A549 (cell line): ENCODE data around the gene FGF18. TPM values are rescaled to one million over a fixed set of nuclear protein-coding genes. Genes with fewer than 3 reads are reported as not detected.

Source experiments
- ATAC-seq, 2 experiments: fragments of 200-7000 bp in 1 of 2; fragments of >200 bp in 1 of 2; cut with Nextera tagmentation in 1 of 2; cut with Tn5 transposase in 1 of 2; 3 replicates each; pipeline versions ENCODE4 v1.8.0 to v1.9.1; 2018 to 2020; ENCODE audit warnings: mild to moderate bottlenecking in 1 of 2, moderate library complexity in 1 of 2
- CTCF ChIA-PET: fragments of 300-600 bp; sonication (Branson Sonifier 250); formaldehyde crosslinking; extraction: SDS; loops from one replicate; lab custom pipeline; 2021; ENCODE audit warnings: antibody characterized with exemption, inconsistent platforms; lab: Yijun Ruan, JAX
- POLR2A ChIA-PET: fragments of 350-600 bp; formaldehyde crosslinking; extraction: SDS; loops from one replicate; lab custom pipeline; 2021; ENCODE audit warnings: antibody characterized with exemption, inconsistent platforms; lab: Yijun Ruan, JAX
- DNase-seq, 2 experiments: peaks; one replicate each; pipeline versions ENCODE4 v3.0.0 to v3.0.0-alpha.2; 2011 to 2016; ENCODE audit warnings: low read depth in 1 of 2, low spot score in 1 of 2
- FAIRE-seq: peaks from 2 replicates; lab custom pipeline; 2011; peaks lifted over from hg19 to GRCh38; lab: Jason Lieb, UNC
- H3K27ac ChIP-seq, 2 experiments: fragments of >200 bp; sonication (Bioruptor Twin); formaldehyde crosslinking; 3 replicates each; pipeline ENCODE4 v1.5.1; 2016 to 2017
- H3K4me1 ChIP-seq: fragments of >200 bp; sonication (Bioruptor Twin); formaldehyde crosslinking; 3 replicates; pipeline ENCODE4 v1.6.1; 2016
- H3K4me2 ChIP-seq: fragments of >200 bp; sonication (Bioruptor Twin); formaldehyde crosslinking; 3 replicates; pipeline ENCODE4 v1.6.1; 2016
- H3K4me3 ChIP-seq: fragments of >200 bp; sonication (Bioruptor Twin); formaldehyde crosslinking; 3 replicates; pipeline ENCODE4 v1.5.1; 2016
- H3K9me3 ChIP-seq: fragments of >200 bp; sonication (Bioruptor Twin); formaldehyde crosslinking; 3 replicates; pipeline ENCODE4 v1.6.1; 2016
- ATOH8 ChIP-seq: fragments of 250-450 bp; sonication (Bioruptor Pico); IDR thresholded peaks from 2 replicates; pipeline ENCODE4 v1.5.0; 2020; ENCODE audit warnings: low read depth, mild to moderate bottlenecking, moderate library complexity
- BCL3 ChIP-seq: fragments of >200 bp; sonication (Bioruptor Twin); formaldehyde crosslinking; IDR thresholded peaks from 3 replicates; pipeline ENCODE4 v1.6.1; 2016
- BHLHE40 ChIP-seq: IDR thresholded peaks from 2 replicates; pipeline ENCODE4 v1.6.1; 2012; ENCODE audit warnings: low read depth, low read length, inconsistent platforms
- CEBPB ChIP-seq, 2 experiments: fragments of >200 bp in 1 of 2; sonication (Bioruptor Twin) in 1 of 2; formaldehyde crosslinking in 1 of 2; IDR thresholded peaks; 2 replicates each; pipeline ENCODE4 v1.6.1; 2012 to 2016
- EHMT2 ChIP-seq: fragments of 200-600 bp; sonication (generic); IDR thresholded peaks from 2 replicates; pipeline ENCODE4 v1.6.1; 2016; ENCODE audit warnings: antibody characterized with exemption, low read depth, mild to moderate bottlenecking, moderate library complexity
- EP300 ChIP-seq, 2 experiments: fragments of >200 bp; sonication (Bioruptor Twin); formaldehyde crosslinking; IDR thresholded peaks; 2 replicates in 1 of 2; 3 replicates in 1 of 2; pipeline ENCODE4 v1.6.1; 2016 to 2017
- ESRRA ChIP-seq: fragments of 150-350 bp; IDR thresholded peaks from 2 replicates; pipeline ENCODE4 v1.6.1; 2014; ENCODE audit warnings: mild to moderate bottlenecking, low read length, borderline replicate concordance
- FOSB ChIP-seq: fragments of 250-450 bp; sonication (Bioruptor Pico); IDR thresholded peaks from 2 replicates; pipeline ENCODE4 v1.5.0; 2020; ENCODE audit warnings: mild to moderate bottlenecking, moderate library complexity
- HDAC2 ChIP-seq: fragments of 200-600 bp; sonication (generic); IDR thresholded peaks from 2 replicates; pipeline ENCODE4 v1.6.1; 2016
- HOXA7 ChIP-seq: fragments of 250-450 bp; sonication (Bioruptor Pico); IDR thresholded peaks from 2 replicates; pipeline ENCODE4 v1.5.0; 2020; ENCODE audit warnings: mild to moderate bottlenecking, moderate library complexity
- JUNB ChIP-seq: fragments of >200 bp; sonication (Bioruptor Twin); formaldehyde crosslinking; IDR thresholded peaks from 2 replicates; pipeline ENCODE4 v1.6.1; 2016
- MYC ChIP-seq: IDR thresholded peaks from 2 replicates; pipeline ENCODE4 v1.6.1; 2012; ENCODE audit warnings: mild to moderate bottlenecking, inconsistent platforms, low read length, improper control_type of control experiment, borderline replicate concordance
- NFE2L2 ChIP-seq: fragments of 150-350 bp; conservative IDR thresholded peaks from 2 replicates; pipeline ENCODE4 v1.6.1; 2014; ENCODE audit warnings: low read length
- NR3C1 ChIP-seq: fragments of >200 bp; sonication (Bioruptor Twin); formaldehyde crosslinking; IDR thresholded peaks from 3 replicates; pipeline ENCODE4 v1.6.1; 2017
- PBX3 ChIP-seq: IDR thresholded peaks from 2 replicates; pipeline ENCODE4 v1.6.1; 2012
- PHF8 ChIP-seq: fragments of 200-600 bp; sonication (generic); IDR thresholded peaks from 2 replicates; pipeline ENCODE4 v1.6.1; 2016; ENCODE audit warnings: low read depth, mild to moderate bottlenecking, antibody characterized with exemption, moderate library complexity, borderline replicate concordance
- RARB ChIP-seq: fragments of 250-450 bp; sonication (Bioruptor Pico); IDR thresholded peaks from 2 replicates; pipeline ENCODE4 v1.8.0; 2021; ENCODE audit warnings: mild to moderate bottlenecking, moderate library complexity
- RCOR1 ChIP-seq: fragments of 150-350 bp; IDR thresholded peaks from 2 replicates; pipeline ENCODE4 v1.6.1; 2014; ENCODE audit warnings: antibody characterized with exemption, low read length, low read depth
- RNF2 ChIP-seq: fragments of 200-600 bp; sonication (generic); IDR thresholded peaks from 2 replicates; pipeline ENCODE4 v1.6.1; 2016; ENCODE audit warnings: low read depth, mild to moderate bottlenecking, antibody characterized with exemption, moderate library complexity, borderline replicate concordance
- SMC3 ChIP-seq: fragments of >200 bp; sonication (Bioruptor Twin); formaldehyde crosslinking; IDR thresholded peaks from 3 replicates; pipeline ENCODE4 v1.6.1; 2018; ENCODE audit warnings: inconsistent platforms
- USF2 ChIP-seq: fragments of 450-650 bp; IDR thresholded peaks from 2 replicates; pipeline ENCODE4 v1.6.1; 2014; ENCODE audit warnings: antibody characterized with exemption
- ZC3H11A ChIP-seq: fragments of 450-650 bp; IDR thresholded peaks from 2 replicates; pipeline ENCODE4 v1.6.1; 2014; ENCODE audit warnings: antibody characterized with exemption, mild to moderate bottlenecking
- ZNF302 ChIP-seq: fragments of 250-450 bp; sonication (Bioruptor Pico); IDR thresholded peaks from 2 replicates; pipeline ENCODE4 v1.9.0; 2021; ENCODE audit warnings: inconsistent platforms, mild to moderate bottlenecking, moderate library complexity
- ZSCAN20 ChIP-seq: fragments of 250-450 bp; sonication (Bioruptor Pico); IDR thresholded peaks from 2 replicates; pipeline ENCODE4 v1.8.0; 2022; ENCODE audit warnings: mild to moderate bottlenecking, moderate library complexity
- WGBS: methylation state at CpG from one replicate; pipeline ENCODE4 v1.1.6; 2017; ENCODE audit errors: missing lambda C conversion rate; 5-methylcytosine and 5-hydroxymethylcytosine counted together
- polyA plus RNA-seq, 4 experiments: library from polyadenylated mRNA; depleted of rRNA in 3 of 4; stranded (reverse); fragments of >200 nt; fragmentation: RNase III in 1 of 4; extraction: RNeasy Plus Mini Kit Qiagen cat#74134 plus additional on column Dnase treatment in 1 of 4; gene quantifications; 2 replicates in 3 of 4; 3 replicates in 1 of 4; pipeline ENCODE4 v1.2.3, GENCODE V29; 2011 to 2017

FGF18 gene
- polyA plus RNA-seq, 2 of the 4 experiments (the other 2 are of a cell fraction) = 0.09 to 0.16 TPM

- H3K4me1 ChIP-seq = peaks cover 7% of the 10 kb centered on the region; the same call in 2 of the 3 replicates
- ATAC-seq (no peak), FAIRE-seq (no peak), DNase-seq (no peak)
- WGBS = 85% methylated on average over 15 of the region's 16 CpGs
- H3K27ac ChIP-seq = no peak overlapping the region
- POLR2A ChIA-PET = no interaction called here
- no peak for TF ChIP-seq NR3C1
- TF ChIP-seq JUNB = no peak
- no peak for TF ChIP-seq BHLHE40
- TF ChIP-seq RARB (CRISPR knock-in tag) = no peak
- no peak for TF ChIP-seq BCL3
- no peak for TF ChIP-seq ESRRA
- TF ChIP-seq EHMT2 = no peak
- no peak for TF ChIP-seq PHF8
- no peak for TF ChIP-seq MYC
- no peak for TF ChIP-seq ZSCAN20 (CRISPR knock-in tag)
- no peak for TF ChIP-seq RNF2
- no peak for TF ChIP-seq ZC3H11A
- TF ChIP-seq RCOR1 = no peak
- TF ChIP-seq HDAC2 = no peak
- no peak for TF ChIP-seq USF2
- H3K4me3 ChIP-seq = no peak overlapping the region
- CTCF ChIA-PET = interaction anchor here (0.9 to 6.8 kb wide), 5 partner anchors 15 to 637 kb away, joined by 3 to 128 read pairs (median 3); no protein-coding TSS in a partner anchor
- no peaks in the 10 kb centered on the region for H3K9me3 ChIP-seq
- H3K4me2 ChIP-seq = no peak overlapping the region
Measured at GRCh38 chr5:171421331-171422262, 2.1 kb downstream of the FGF18 start.

- Histone ChIP-seq H3K4me3 (no peak overlapping the region), H3K27ac (no peak overlapping the region), H3K9me3 (no peaks in the 10 kb centered on the region), H3K4me1 (peaks cover 7% of the 10 kb centered on the region; the same call in 2 of the 3 replicates), H3K4me2 (no peak overlapping the region)
- no peak for ATAC-seq
- no peak for FAIRE-seq
- CTCF ChIA-PET = interaction anchor here (0.7 to 6.8 kb wide), 5 partner anchors 11 to 486 kb away, joined by 3 to 128 read pairs (median 3); no protein-coding TSS in a partner anchor
- 92% methylated on average over 2 of the region's 2 CpGs for WGBS
- POLR2A ChIA-PET = no interaction called here
- TF ChIP-seq BHLHE40 (no peak), HDAC2 (no peak), CEBPB (IDR thresholded peaks at IDR 0.05) (no peak), EP300 (IDR thresholded peaks at IDR 0.05) (no peak), HOXA7 (CRISPR knock-in tag) (no peak), ZNF302 (CRISPR knock-in tag) (no peak), FOSB (CRISPR knock-in tag) (no peak), ATOH8 (CRISPR knock-in tag) (no peak), BCL3 (no peak), NFE2L2 (no peak), SMC3 (no peak), RNF2 (no peak), MYC (no peak), PBX3 (no peak)
- no peak for DNase-seq
Measured at GRCh38 chr5:171422495-171422894, 3.0 kb downstream of the FGF18 start.
